ENCODE measurements around the gene PHKG1.
"Not testable (repeated sequence)": the region's sequence is repeated elsewhere in the genome, so short reads cannot be mapped to it uniquely, and the experiment has no call there.

PHKG1 gene

DNA sequence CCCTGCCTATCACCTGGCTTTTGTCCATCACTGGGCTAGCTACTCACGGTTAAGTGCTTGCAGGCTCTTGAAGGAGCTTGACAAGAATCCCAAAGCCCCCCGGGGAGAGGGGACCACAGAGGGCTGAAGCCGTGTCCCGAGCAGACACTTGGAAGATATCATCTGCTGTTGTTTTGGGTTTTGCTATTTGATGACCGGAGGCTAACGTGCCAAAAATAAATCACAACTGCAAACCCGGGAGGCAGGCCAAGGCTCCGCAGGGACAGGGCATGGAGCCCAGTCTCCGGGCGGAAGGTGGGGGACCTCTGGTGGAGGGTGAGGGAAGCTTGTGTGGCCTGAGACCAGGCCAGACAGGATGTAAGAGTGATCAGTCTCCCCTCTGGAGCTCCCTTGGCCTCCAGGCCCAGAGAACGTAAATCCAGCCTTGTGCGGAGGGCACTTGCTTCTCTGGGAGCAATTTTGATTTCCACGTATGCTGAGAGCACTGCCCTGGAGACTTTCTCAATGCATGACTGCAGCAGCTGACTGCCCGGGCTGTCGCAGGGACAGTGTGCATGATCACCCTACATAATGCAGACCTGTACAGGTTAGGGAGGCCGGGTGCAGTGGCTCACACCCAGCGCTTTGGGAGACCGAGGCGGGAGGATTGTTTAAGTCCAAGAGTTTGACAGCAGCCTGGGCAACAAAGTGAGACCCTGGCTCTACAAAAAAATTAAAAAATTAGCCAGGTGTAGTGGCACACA is at the start of gene PHKG1:
Gene PHKG1, minus strand, starts transcription at position 164 of the 743 bp plus-strand sequence. CDS start 4,011 bp downstream, outside the sequence.
- no peak for DNase-seq

DNA sequence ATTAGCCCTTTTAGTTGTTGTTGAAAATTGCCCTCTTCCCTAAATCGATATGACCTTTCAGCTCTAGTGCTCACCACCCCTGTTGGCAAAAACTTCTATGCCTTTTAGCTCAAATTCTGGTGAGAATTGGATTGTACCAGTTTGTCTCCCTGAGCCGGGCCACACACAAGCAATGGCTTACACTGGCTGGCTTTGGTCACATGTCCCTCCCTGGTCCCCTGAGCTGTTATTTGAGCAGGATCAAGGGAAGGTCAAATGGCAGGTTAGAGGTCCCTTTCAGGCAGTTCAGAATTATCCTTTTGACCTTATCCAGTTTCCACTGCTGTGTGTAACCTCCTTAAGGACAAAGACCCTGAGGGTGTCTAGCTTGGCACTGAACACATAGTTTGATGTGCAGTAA is 38.3 kb upstream of the PHKG1 start:
- not testable (repeated sequence) for DNase-seq

DNA sequence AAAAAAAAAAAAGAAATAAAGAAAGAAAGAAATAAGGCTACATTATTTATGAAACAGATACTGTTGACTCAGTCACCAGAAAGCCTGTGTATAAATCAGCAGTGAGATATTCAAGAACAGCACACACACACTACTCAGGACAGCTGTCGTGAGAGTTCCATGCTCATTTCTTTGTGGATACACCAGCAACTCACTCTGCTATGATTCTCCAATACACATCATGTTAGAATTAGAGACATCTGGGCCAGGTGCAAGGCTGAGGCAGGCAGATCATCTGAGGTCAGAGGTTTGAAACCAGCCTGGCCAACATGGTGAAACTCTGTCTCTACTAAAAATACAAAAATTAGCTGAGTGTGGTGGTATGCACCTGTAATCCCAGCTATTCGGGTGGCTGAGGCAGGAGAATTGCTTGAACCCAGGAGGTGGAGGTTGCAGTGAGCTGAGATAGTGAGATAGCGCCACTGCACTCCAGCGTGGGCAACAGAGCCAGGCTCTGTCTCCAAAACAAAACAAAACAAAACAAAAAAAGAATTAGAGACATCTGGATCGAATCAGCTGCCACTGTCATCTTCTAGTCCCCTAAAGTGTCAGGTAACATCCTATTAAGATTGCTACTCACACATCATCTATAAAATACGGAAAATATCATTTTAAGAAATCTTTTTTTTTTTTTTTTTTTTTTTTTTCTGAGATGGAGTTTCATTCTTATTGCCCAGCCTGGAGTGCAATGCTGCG is 34.7 kb upstream of the PHKG1 start:
- no peak for DNase-seq

DNA sequence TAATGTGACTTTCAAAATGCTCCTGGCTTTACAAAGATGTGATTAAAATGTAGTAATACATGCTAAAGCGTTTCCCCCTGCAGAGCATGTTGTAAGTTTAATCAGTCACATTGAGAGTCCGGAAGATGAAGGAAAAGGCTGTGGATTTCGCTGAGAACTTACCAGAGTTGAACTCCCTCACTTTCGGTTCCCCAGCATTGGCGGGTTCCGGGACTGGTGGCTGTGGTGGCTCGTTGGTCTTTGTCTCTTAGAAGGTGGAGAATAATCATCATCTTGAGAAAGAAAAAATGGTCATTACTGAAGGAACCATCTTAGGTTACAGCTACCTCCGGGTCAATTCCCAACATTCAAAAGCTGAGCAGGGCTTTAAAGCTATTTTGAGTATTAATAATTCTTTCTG is 33.1 kb upstream of the PHKG1 start:
- no peak for DNase-seq

DNA sequence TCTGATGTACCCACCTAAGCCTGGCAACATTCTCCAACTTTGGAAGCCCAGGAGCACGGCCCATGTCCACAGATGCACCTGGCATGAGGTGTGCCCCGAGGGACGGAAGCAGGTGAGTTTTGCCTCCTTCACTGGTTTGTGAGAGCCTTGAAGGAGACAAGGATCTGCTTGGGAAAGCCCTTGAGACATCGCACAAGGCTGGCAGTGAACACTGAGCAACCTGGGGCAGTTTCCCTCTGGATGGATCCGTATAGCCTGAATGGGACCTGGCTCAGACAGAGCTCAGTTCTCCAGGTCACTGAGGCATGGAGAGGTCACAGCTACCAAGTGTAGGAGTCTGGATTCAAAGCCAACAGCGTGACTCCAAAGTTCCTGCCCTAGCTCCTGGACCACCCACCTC is 32.2 kb upstream of the PHKG1 start:
- no peak for DNase-seq

DNA sequence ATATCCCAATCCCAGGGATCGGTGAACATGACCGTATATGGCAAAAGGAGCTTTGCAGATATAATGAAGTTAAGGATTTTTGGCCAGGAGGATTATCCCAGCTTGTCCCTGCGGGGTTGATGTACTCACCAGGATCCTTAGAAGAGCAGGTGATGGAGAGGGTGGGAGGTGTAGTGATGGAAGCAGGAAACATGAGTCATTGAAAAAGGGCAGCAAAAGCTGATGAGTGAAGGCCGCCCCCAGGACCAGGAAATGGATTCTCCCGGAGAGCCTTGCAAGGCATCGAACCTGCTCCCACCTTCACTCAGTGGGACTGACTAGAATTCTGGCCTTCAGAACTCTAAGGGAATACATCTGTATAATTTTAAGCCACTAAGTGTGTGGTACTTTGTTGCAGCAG is 28.7 kb upstream of the PHKG1 start:
- DNase-seq = no peak

DNA sequence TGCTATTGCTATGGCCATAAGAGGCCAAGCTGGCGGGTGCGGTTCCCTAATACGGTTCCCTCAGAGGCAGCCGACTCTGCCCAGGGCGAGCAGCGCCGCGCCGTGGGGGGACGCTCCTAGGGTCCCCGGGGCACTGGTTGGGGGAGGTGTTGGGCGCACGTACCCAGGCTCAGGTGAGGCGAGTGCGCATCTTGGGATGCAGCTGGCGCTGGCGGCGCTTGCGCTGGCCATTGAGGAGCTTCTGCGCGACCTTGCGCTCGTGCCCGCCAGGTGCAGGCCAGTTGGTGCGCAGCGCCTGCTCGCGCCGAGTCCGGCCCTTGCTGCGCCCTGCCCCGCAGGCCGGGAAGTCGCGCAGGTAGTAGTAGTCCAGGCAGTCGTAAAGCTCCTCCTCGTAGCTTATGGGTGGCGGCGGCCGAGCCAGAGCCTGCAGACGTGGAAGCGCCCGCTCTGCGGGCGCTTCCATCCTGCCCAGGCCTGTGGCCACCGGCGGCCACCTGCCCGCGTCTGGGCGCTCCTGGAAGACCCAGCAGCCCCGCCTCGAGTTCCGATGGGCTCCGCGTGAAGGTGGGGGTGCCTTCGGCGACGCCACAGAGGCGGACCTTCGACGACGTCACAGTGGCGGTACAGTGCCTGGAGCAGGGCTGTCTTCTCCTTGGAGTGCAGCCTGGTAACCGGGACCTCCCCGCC is 23.2 kb upstream of the PHKG1 start, which contains the start of gene NUPR2:
Gene NUPR2, minus strand, starts transcription at position 566 of the 687 bp plus-strand sequence. Its CDS starts 103 bp downstream, at position 463.
- no peak for DNase-seq

DNA sequence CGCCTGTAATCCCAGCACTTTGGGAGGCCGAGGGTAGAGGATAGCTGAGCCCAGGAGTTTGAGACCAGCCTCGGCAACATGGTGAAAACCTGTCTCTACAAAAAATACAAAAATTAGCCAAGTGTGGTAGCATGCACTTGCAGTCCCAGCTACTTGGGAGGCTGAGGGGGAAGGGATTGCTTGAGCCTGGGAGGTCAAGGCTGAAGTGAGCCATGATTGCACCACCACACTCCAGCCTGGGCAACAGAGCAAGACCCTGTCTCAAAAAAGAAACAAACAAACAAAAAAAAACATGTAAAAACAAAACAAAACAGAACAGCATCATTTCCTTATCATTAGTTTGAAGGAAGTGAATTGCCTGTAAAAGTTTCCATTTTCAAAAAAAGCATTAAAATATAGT is 19.5 kb upstream of the PHKG1 start:
- DNase-seq = not testable (repeated sequence)

DNA sequence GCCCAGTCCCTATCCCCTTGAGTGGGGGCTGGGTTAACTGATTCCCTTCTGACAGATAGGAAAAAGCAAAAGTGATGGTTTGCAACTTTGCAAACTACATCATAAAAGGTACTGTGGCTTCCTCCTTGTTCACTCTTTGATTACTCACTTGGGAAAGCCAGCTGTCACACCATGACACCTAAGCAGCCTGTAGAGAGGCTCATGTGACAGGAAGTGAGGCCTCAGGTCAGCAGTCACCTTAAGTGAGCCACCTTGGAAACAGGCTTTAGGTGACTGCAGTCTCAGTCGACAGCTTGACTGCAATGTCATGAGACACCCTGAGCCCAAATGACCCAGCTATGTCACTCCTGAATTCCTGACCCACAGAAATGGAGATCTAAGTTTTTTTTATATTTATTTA is 17.9 kb upstream of the PHKG1 start:
- DNase-seq = no peak

DNA sequence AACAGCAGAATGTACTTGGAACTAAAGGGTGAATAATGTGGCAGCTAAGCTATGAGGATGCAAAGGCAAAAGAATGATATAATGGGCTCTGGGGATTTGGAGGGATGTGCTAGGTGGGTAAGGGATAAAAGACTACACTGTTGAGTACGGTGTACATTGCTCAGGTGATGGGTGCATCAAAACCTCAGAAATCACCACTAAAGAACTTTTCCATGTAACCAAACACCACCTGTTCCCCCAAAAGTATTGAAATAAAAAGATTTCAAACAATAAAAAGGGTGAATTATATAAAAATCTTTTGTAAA is 15.2 kb upstream of the PHKG1 start:
- no peak for DNase-seq

DNA sequence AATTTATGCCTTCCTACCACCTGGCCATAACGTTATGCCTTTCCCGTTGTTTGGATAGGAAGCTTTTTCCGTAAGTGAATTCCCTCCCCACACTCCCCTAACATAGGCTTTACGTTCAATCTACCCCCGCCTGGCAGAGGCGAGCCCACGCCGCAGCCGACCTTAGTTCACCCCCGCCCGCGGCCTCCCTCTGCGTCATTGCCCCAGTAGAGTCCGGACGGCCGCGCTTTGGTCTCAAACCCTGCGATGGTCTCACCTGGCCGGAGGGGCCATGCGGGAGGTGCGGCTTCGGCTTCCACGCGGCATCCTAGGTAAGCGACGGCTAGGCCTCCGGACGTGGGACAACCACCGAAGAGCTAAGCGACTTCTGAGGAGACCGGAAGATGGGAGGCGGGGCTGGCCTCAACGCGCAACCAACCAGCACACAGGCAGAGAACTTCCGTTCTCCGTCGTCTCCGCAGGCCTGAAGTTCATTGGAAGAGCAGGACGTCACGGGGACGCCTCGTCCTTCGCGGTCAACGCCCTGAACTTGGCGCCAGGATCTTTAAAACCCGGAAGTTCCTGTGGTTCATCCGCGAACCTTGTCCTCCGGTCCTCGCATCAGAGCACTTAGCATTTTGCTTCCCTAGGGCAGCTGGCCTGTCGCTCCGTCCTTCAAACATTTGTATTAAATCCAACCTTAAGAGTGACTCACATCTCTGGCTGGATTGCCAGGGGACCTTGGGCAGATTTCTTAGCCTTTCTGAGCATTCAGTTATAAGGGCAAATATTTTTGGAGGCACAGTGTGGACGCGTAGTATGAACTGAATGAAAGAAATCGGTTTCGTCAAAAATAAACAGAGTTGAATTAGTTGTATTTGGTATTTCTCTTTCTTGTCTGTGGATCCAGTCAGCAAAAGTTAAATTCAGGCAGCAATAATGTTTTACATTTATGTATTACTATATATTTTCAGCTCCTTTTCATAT is 13.6 kb upstream of the PHKG1 start, which contains the start of gene CHCHD2:
Gene CHCHD2, minus strand, starts transcription at position 369 of the 966 bp plus-strand sequence. Its CDS starts 63 bp downstream, at position 306.
- DNase-seq = peak; percentile 67

DNA sequence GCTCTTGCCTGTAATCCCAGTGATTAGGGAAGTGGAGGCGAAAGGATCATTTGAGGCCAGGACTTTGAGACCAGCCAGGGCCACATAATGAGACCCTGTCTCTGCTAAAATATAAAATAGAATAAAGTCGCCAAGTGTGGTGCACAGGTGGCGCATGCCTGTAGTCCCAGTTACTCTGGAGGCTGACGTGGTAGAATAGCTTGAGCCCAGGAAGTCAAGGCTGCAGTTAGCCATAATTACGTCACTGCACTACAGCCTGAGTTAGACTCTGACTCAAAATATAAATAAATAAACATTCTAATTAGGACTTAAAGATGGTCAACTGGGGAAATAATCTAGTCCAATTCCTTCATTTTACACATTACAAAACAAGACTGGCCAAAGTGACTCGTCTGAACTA is 12.8 kb upstream of the PHKG1 start:
- no peak for DNase-seq

DNA sequence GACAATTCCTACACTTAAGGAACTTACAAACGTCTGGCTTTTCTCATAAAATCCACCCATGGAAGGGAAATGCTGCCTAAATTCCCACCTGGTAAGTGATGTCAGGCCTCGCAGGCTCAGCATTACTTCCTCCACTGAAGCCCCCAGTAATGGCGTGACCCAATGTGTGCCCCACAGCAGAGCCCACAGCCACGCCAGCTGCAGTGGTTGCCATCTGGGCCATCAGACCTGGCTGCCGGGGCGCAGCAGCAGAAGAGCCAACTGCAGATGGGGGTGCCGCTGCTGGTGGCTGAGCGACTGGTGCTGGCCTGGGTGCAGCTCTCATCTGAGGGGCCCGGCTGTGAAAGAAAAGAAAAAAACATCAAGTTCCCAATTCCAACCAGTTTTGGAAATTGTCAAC is 11.4 kb upstream of the PHKG1 start:
- DNase-seq = not testable (repeated sequence)

DNA sequence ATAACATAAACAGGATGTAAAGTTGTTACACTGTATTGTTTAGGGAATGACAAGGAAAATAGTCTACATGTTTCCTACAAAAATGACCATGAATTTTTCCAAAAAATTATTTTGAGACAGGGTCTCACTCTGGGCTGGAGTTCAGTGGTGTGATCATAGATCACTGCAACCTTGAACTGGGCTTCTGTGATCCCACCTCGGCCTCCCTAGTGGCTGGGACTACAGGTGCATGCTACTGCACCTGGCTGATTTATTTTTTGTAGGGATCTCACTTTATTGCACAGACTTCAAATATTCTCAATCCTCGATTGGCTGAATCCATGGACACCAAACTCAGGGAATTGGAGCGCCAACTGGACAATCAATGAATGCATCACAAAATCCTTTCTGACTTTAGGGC is 6.9 kb upstream of the PHKG1 start:
- DNase-seq = no peak

DNA sequence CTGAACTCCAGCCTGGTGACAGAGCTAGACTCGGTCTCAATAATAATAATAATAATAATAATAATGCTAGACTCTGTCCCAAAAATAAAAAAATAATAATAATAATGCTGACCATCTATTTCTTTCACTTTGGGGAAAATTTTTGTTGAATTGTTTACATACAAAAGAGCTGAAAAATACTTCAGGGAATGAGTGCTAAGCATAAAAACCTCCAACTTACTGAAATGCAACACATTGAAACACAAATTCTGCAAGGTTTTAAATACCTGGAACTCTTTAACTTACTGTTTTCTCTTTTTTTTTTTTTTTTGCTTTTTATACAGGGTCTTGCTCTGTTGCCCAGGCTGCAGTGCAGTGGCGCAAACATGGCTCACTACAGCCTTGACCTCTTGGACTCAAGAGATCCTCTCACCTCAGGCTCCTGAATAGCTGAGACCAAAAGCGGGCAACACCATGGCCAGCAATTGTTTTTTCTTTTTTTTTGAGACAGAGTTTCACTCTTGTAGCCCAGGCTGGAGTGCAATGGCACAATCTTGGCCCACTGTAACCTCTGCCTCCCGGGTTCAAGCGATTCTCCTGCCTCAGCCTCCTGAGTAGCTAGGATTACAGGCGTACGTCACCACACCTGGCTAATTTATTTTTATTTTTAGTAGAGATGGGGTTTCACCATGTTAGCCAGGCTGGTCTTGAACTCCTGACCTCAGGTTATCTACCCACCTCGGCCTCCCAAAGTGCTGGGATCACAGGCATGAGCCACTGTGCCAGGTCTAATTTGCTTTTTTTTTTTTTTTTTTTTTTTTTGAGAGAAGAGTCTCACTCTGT is 5.6 kb upstream of the PHKG1 start:
- not testable (repeated sequence) for DNase-seq

DNA sequence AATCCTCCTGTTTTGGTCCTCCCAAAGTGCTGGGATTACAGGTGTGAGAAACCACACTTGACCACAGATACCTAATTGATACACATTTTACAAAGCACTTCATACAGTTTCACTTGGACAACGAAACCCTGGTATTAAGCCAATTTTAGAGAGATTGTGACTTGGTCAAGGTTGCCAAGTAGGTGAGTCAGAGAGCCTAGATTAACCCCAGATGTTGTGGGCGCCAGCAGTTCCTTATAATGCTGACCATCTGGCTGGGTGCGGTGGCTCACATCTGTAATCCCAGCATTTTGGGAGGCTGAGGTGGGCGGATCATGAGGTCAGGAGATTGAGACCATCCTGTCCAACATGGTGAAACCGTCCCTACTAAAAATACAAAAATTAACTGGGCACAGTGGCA is 4.9 kb upstream of the PHKG1 start:
- no peak for DNase-seq

DNA sequence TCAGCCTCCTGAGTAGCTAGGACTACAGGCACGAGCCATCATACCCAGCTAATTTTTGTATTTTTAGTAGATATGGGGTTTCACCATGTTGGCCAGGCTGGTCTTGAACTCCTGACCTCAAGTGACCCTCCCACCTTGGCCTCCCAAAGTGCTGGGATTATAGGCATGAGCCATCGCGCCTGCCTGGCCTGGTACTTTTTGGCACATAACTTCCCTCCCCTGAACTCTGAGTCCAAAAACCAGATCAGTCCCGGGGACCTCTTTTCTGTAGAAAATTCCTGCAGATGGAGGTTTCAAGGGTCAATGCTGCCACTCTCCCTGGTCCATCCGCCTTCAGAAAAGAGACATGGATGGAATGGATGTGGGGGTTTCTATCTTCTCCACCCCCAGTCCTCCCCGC is 364 bp downstream of the PHKG1 start:
- not testable (repeated sequence) for DNase-seq

DNA sequence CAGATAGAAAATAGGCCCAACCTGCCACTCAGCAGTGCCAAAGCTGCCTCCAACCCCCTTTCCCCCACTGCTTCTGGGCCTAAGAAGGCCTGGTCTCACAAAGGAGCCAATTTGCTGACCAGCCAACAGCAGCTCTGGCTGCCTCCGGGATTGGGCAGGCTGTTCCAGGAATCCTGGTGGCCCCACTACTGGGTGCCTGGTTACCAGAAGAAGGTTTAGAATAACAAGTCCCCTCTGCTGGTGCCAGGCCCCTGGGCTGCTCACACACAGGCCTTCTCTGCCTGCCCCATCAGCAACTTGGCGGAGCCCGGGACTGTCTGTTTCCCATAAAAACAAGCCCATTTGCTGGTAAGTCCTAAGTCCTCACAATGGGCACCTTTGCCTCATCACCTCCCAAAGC is 1.2 kb downstream of the PHKG1 start:
- DNase-seq = no peak

DNA sequence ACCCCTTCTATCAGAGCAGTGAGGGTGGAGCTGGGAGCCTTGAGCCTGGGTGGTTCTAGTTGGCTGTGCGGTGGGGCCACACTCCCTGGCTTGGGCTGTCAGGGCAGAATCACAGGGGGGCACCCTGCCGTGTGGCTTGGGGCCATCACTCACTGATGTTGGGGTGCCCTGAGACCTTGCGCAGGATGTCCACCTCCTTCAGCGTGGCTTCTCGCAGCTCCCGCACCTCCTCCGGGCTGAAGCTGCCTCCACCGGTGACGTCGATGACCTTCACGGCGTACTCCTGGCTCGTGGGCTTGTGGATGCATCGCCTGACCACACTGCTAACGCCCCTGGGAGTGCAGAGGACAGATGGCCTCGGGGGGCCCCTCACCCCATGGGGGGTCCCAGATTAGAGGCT is 5.3 kb downstream of the PHKG1 start:
- no peak for DNase-seq

DNA sequence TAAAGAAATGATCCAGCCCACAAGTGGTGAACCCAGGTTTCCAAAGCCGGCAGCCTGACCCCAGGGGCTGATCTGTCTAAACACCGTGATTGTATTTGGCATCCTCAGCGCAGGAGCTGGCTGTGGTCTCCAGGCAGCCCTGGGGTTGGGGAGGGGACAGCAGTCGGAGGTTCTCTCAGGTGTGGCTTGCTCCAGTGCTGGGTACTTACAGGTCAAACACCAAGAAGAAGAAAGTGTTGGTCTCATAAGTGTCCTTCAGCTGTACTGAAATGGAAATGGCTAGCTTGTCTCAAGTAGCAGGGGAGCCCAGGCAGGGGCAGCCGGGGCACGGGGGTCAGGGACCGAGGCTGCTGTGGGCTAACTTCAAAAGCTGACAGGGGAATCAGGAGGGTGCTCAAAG is 6.0 kb downstream of the PHKG1 start:
- DNase-seq = no peak

DNA sequence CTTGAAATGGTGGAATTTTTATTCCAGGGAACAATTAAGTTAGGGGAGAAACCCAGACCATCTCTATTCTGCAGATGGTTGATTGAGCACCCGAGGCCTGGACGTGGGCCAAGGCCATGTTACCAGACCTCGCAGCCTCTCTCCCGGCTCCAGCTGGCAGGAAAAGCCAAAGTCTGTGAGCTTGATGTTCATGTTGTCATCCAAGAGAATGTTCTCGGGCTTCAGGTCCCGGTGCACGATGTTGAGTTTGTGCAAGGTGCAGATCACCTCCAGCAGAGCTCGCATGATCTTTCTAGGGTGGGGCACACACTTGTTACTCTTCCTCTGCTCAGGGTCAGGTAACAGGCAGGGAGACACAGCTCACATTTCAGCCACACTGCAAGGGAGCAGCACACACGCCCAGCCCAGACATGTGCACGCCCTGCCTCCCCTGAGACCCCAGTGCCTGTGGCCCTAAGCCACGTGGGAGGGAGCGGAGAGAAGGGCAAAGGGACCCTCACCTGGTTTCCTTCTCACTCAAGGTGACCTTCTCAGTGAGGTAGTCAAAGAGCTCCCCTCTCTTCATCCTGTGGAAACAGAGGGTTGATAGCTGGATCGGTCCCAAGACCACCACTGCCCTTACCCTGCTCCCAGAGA is 9.5 kb downstream of the PHKG1 start:
- no peak for DNase-seq
